Sigmoid colon (tissue), 3 donors: Measurements from ENCODE around the gene PLPPR3.

Source experiments
- POLR2A ChIP-seq, 2 donors: fragments of 450-650 bp; IDR thresholded peaks; one replicate each; pipeline ENCODE4 v1.6.1; 2016; ENCODE audit warnings: antibody characterized with exemption in 2 of 2, mild to moderate bottlenecking in 2 of 2, moderate library complexity in 2 of 2
- TF ChIP-seq, protein P1 (sequence below), 4 experiments: fragments of 450-650 bp in 3 of 4; fragments of 200-600 bp in 1 of 4; IDR thresholded peaks; one replicate each; pipeline ENCODE4 v1.5.1; 2016 to 2019; ENCODE audit warnings: antibody characterized with exemption in 4 of 4, mild to moderate bottlenecking in 3 of 4, moderate library complexity in 2 of 4

GRCh38 chr19:850221-850978 lies 28.6 kb upstream of the PLPPR3 start:
- TF ChIP-seq, protein P1, sequence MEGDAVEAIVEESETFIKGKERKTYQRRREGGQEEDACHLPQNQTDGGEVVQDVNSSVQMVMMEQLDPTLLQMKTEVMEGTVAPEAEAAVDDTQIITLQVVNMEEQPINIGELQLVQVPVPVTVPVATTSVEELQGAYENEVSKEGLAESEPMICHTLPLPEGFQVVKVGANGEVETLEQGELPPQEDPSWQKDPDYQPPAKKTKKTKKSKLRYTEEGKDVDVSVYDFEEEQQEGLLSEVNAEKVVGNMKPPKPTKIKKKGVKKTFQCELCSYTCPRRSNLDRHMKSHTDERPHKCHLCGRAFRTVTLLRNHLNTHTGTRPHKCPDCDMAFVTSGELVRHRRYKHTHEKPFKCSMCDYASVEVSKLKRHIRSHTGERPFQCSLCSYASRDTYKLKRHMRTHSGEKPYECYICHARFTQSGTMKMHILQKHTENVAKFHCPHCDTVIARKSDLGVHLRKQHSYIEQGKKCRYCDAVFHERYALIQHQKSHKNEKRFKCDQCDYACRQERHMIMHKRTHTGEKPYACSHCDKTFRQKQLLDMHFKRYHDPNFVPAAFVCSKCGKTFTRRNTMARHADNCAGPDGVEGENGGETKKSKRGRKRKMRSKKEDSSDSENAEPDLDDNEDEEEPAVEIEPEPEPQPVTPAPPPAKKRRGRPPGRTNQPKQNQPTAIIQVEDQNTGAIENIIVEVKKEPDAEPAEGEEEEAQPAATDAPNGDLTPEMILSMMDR (IDR thresholded peaks at IDR 0.05): no peak
- TF ChIP-seq POLR2A (IDR thresholded peaks at IDR 0.05): no peak
